Karpas-422 (cell line): ENCODE results near the gene SLAMF9. TPM values are rescaled to one million over a fixed set of nuclear protein-coding genes. Genes with fewer than 3 reads are reported as not detected.
A peak's percentile ranks its signal among the peaks of the same experiment; 100 is the strongest.

Experiments used
- DNase-seq: peaks from one replicate; pipeline ENCODE4 v3.0.0-alpha.2; 2015
- H2AFZ ChIP-seq: fragments of 200-600 bp; sonication (generic); 2 replicates; pipeline ENCODE4 v1.6.1; 2014; ENCODE audit warnings: antibody characterized with exemption, low read length, mixed read lengths
- H3K27ac ChIP-seq: fragments of 200-600 bp; sonication (generic); 2 replicates; pipeline ENCODE4 v1.5.1; 2014; ENCODE audit warnings: mild to moderate bottlenecking, low read length, moderate library complexity
- H3K27me3 ChIP-seq: fragments of 200-600 bp; sonication (generic); 2 replicates; pipeline ENCODE4 v1.6.1; 2014; ENCODE audit warnings: low read length, mixed read lengths
- H3K36me3 ChIP-seq: fragments of 200-600 bp; sonication (generic); 2 replicates; pipeline ENCODE4 v1.6.1; 2014; ENCODE audit warnings: low read length, mixed read lengths; ENCODE audit not compliant: insufficient read depth
- H3K4me1 ChIP-seq: fragments of 200-600 bp; sonication (generic); 2 replicates; pipeline ENCODE4 v1.6.1; 2014; ENCODE audit warnings: mild to moderate bottlenecking, low read length, mixed read lengths
- H3K4me2 ChIP-seq: fragments of 200-600 bp; sonication (generic); 2 replicates; pipeline ENCODE4 v1.6.1; 2014; ENCODE audit warnings: low read length, low read depth, mild to moderate bottlenecking; ENCODE audit not compliant: poor library complexity, severe bottlenecking
- H3K4me3 ChIP-seq: fragments of 200-600 bp; sonication (generic); 2 replicates; pipeline ENCODE4 v1.5.1; 2014; ENCODE audit warnings: mild to moderate bottlenecking, antibody characterized with exemption, low read length, mixed read lengths
- H3K79me2 ChIP-seq: fragments of 200-600 bp; sonication (generic); 2 replicates; pipeline ENCODE4 v1.6.1; 2014; ENCODE audit warnings: mild to moderate bottlenecking, low read length, mixed read lengths
- H3K9ac ChIP-seq: fragments of 200-600 bp; sonication (generic); 2 replicates; pipeline ENCODE4 v1.6.0; 2014; ENCODE audit warnings: low read length
- H3K9me2 ChIP-seq: fragments of 200-600 bp; sonication (generic), shearing (Covaris generic); replicated peaks from 2 replicates; pipeline ENCODE4 v1.6.0; 2014; ENCODE audit warnings: mild to moderate bottlenecking, low read length, moderate library complexity; ENCODE audit not compliant: insufficient read depth
- H3K9me3 ChIP-seq: fragments of 300-700, 200-600 bp; sonication (generic); 2 replicates; pipeline ENCODE4 v1.6.1; 2014; ENCODE audit warnings: low read length, mixed read lengths
- H4K20me1 ChIP-seq: fragments of 200-600 bp; sonication (generic); 2 replicates; pipeline ENCODE4 v1.6.1; 2014; ENCODE audit warnings: mild to moderate bottlenecking, antibody characterized with exemption, low read length, low read depth; ENCODE audit not compliant: insufficient read depth
- total RNA-seq: library from RNA; depleted of rRNA; stranded (reverse); fragments of >200 nt; shearing (Covaris generic); gene quantifications from 2 replicates; pipeline ENCODE4 v1.2.3, GENCODE V29; 2014; ENCODE audit warnings: low replicate concordance

The SLAMF9 gene
- total RNA-seq, 1 experiment from 2014 or later: not detected

DNA sequence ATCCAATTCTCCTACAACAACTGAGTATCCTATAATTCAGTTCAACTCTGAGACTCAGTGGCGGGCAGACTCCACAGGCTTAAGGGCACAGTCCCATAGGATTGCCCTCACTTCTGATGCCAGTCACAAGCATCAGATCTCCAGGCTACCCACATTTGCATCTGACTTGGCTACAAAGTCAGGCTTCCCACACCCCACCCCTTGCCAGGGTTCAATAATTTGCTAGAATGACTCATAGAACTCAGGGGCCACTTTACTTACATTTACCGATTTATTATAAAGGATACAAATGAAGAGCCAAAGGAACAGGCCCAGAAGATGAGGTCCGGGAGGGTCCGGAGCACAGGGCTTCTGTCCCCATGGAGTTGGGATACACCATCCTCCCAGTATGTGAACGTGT lies 36.0 kb upstream of the SLAMF9 start:
- H3K9ac ChIP-seq: no peak overlapping the region
- no peak overlapping the region for H3K4me3 ChIP-seq
- no peaks in the 10 kb centered on the region for H3K27me3 ChIP-seq
- no peaks in the 10 kb centered on the region for H3K4me1 ChIP-seq
- H2AFZ ChIP-seq: no peak overlapping the region
- no peak for DNase-seq
- no peaks in the 10 kb centered on the region for H3K36me3 ChIP-seq
- H3K4me2 ChIP-seq: no peak overlapping the region
- no peak overlapping the region for H3K27ac ChIP-seq
- H3K79me2 ChIP-seq: no peaks in the 10 kb centered on the region
- no peaks in the 10 kb centered on the region for H3K9me2 ChIP-seq
- H3K9me3 ChIP-seq: no peaks in the 10 kb centered on the region
- H4K20me1 ChIP-seq: no peaks in the 10 kb centered on the region

GRCh38 chr1:159989581-159989980 lies 35.5 kb upstream of the SLAMF9 start:
- no peaks in the 10 kb centered on the region for H3K4me1 ChIP-seq
- no peaks in the 10 kb centered on the region for H3K36me3 ChIP-seq
- no peak overlapping the region for H3K4me3 ChIP-seq
- DNase-seq: peak; percentile 14
- no peak overlapping the region for H3K4me2 ChIP-seq
- H4K20me1 ChIP-seq: no peaks in the 10 kb centered on the region
- H3K79me2 ChIP-seq: no peaks in the 10 kb centered on the region
- H3K27me3 ChIP-seq: no peaks in the 10 kb centered on the region
- H3K9ac ChIP-seq: no peak overlapping the region
- H3K27ac ChIP-seq: no peak overlapping the region
- H3K9me2 ChIP-seq: no peaks in the 10 kb centered on the region
- no peaks in the 10 kb centered on the region for H3K9me3 ChIP-seq
- no peak overlapping the region for H2AFZ ChIP-seq

GRCh38 chr1:159988006-159988405 lies 34.0 kb upstream of the SLAMF9 start:
- no peak overlapping the region for H2AFZ ChIP-seq
- no peak overlapping the region for H3K27ac ChIP-seq
- H3K9me2 ChIP-seq: no peaks in the 10 kb centered on the region
- no peaks in the 10 kb centered on the region for H3K9me3 ChIP-seq
- H4K20me1 ChIP-seq: no peaks in the 10 kb centered on the region
- H3K4me2 ChIP-seq: no peak overlapping the region
- H3K79me2 ChIP-seq: no peaks in the 10 kb centered on the region
- H3K36me3 ChIP-seq: no peaks in the 10 kb centered on the region
- no peak for DNase-seq
- H3K4me3 ChIP-seq: no peak overlapping the region
- H3K27me3 ChIP-seq: no peaks in the 10 kb centered on the region
- H3K4me1 ChIP-seq: no peaks in the 10 kb centered on the region
- H3K9ac ChIP-seq: no peak overlapping the region

DNA sequence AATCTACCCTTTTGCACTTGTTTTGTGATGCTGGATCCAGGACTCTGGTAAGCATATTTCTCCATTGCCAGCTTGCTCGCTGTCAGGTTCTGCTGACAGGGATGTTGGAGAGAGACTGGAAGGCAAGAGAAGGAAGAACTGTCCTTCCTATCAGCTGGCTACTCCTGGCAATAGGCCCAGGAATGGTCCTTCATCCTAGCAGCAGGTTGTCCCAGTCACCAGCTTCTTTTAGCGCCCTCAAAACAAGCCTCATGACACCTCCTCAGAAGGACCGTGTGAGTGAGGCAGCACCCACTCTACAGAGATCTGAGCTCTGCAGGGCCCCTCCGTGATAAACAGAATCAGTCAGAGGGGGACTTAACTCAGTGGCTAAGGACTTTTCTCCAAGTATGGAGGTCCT lies 33.1 kb upstream of the SLAMF9 start:
- H3K27ac ChIP-seq: no peak overlapping the region
- DNase-seq: no peak
- no peak overlapping the region for H3K4me3 ChIP-seq
- H3K4me2 ChIP-seq: no peak overlapping the region
- H3K27me3 ChIP-seq: no peaks in the 10 kb centered on the region
- H3K9me2 ChIP-seq: no peaks in the 10 kb centered on the region
- no peak overlapping the region for H2AFZ ChIP-seq
- H3K4me1 ChIP-seq: no peaks in the 10 kb centered on the region
- H3K9me3 ChIP-seq: no peaks in the 10 kb centered on the region
- no peaks in the 10 kb centered on the region for H3K36me3 ChIP-seq
- H3K79me2 ChIP-seq: no peaks in the 10 kb centered on the region
- no peak overlapping the region for H3K9ac ChIP-seq
- no peaks in the 10 kb centered on the region for H4K20me1 ChIP-seq

DNA sequence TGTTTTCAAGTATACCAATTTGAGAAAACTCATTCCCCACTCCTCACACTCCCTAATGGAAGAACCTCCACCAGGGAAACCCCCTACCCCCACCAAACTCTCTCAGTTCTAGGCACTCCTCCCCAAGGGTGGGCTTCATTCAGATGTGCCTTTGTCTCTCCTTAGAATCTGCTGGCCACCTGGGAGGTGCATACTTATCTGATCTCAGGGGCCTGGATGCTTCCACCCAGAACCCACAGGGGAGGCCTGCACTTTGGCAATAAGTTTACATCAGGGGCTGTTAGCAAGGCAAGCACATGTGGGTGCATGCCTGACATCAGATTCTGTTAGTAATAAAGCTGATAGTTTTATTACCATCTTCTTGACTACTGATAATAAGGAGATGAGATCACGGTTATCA lies 32.5 kb upstream of the SLAMF9 start:
- no peaks in the 10 kb centered on the region for H3K79me2 ChIP-seq
- H3K4me2 ChIP-seq: no peak overlapping the region
- no peak overlapping the region for H3K27ac ChIP-seq
- no peak overlapping the region for H2AFZ ChIP-seq
- H3K9me3 ChIP-seq: no peaks in the 10 kb centered on the region
- H3K4me3 ChIP-seq: no peak overlapping the region
- H3K4me1 ChIP-seq: no peaks in the 10 kb centered on the region
- no peak overlapping the region for H3K9ac ChIP-seq
- H3K9me2 ChIP-seq: no peaks in the 10 kb centered on the region
- no peaks in the 10 kb centered on the region for H3K36me3 ChIP-seq
- H4K20me1 ChIP-seq: no peaks in the 10 kb centered on the region
- DNase-seq: no peak
- no peaks in the 10 kb centered on the region for H3K27me3 ChIP-seq

- DNase-seq: no peak
- H2AFZ ChIP-seq: no peak overlapping the region
- H3K4me3 ChIP-seq: no peak overlapping the region
- H3K9me3 ChIP-seq: no peaks in the 10 kb centered on the region
- H3K27ac ChIP-seq: no peak overlapping the region
- H3K4me1 ChIP-seq: no peaks in the 10 kb centered on the region
- H3K79me2 ChIP-seq: no peaks in the 10 kb centered on the region
- no peaks in the 10 kb centered on the region for H4K20me1 ChIP-seq
- H3K4me2 ChIP-seq: no peak overlapping the region
- H3K9ac ChIP-seq: no peak overlapping the region
- H3K36me3 ChIP-seq: no peaks in the 10 kb centered on the region
- H3K9me2 ChIP-seq: no peaks in the 10 kb centered on the region
- H3K27me3 ChIP-seq: no peaks in the 10 kb centered on the region
Observed at GRCh38 chr1:159986093-159986492, 32.1 kb upstream of the SLAMF9 start.

DNA sequence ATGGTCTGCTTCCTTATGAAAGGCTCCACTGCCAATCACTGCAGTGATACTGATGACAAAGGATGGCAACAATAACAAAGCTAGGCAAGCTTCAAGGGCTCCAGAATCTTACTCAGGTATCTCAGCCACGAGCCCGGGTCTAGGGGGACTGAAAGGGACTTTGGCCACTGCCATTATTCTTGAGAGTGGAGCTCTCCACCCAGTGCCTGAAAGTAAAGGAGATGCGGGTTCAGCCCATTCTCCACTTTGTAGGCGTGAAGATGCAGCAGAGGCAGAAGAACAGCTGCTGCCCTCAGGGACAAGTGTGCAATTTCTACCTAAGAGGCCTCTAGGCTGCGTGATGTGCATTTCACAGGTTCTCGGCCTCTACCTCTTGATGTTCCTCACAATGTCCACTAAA lies 31.4 kb upstream of the SLAMF9 start:
- Histone ChIP-seq H3K36me3 (no peaks in the 10 kb centered on the region), H3K4me1 (no peaks in the 10 kb centered on the region), H3K79me2 (no peaks in the 10 kb centered on the region), H3K4me3 (no peak overlapping the region), H3K9ac (no peak overlapping the region), H4K20me1 (no peaks in the 10 kb centered on the region), H3K9me3 (no peaks in the 10 kb centered on the region), H3K9me2 (no peaks in the 10 kb centered on the region), H3K27me3 (no peaks in the 10 kb centered on the region), H2AFZ (no peak overlapping the region), H3K27ac (no peak overlapping the region), H3K4me2 (no peak overlapping the region)
- no peak for DNase-seq

GRCh38 chr1:159983681-159984080 lies 29.6 kb upstream of the SLAMF9 start:
- H3K4me1 ChIP-seq: no peaks in the 10 kb centered on the region
- no peaks in the 10 kb centered on the region for H3K9me3 ChIP-seq
- no peak for DNase-seq
- no peaks in the 10 kb centered on the region for H3K79me2 ChIP-seq
- 0 out of 2 replicates have a peak, but pooled peaks cover 3% of the 10 kb centered on the region for H3K27me3 ChIP-seq
- no peaks in the 10 kb centered on the region for H4K20me1 ChIP-seq
- H3K4me2 ChIP-seq: no peak overlapping the region
- no peak overlapping the region for H3K9ac ChIP-seq
- H2AFZ ChIP-seq: no peak overlapping the region
- H3K27ac ChIP-seq: no peak overlapping the region
- H3K4me3 ChIP-seq: no peak overlapping the region
- H3K9me2 ChIP-seq: no peaks in the 10 kb centered on the region
- no peaks in the 10 kb centered on the region for H3K36me3 ChIP-seq

- Histone ChIP-seq H3K27ac (no peak overlapping the region), H3K9me2 (no peaks in the 10 kb centered on the region), H3K4me3 (no peak overlapping the region), H4K20me1 (no peaks in the 10 kb centered on the region), H3K4me1 (no peaks in the 10 kb centered on the region), H3K9me3 (no peaks in the 10 kb centered on the region), H3K36me3 (no peaks in the 10 kb centered on the region), H3K9ac (no peak overlapping the region), H3K27me3 (0 out of 2 replicates have a peak, but pooled peaks cover 3% of the 10 kb centered on the region), H3K79me2 (no peaks in the 10 kb centered on the region), H2AFZ (no peak overlapping the region), H3K4me2 (no peak overlapping the region)
- DNase-seq: no peak
Observed at GRCh38 chr1:159982280-159982679, 28.2 kb upstream of the SLAMF9 start.
